Liver (tissue), 9 donors: ENCODE data around the gene WDR5. TPM values are rescaled to one million over a fixed set of nuclear protein-coding genes. Genes with fewer than 3 reads are reported as not detected.

Experiments
- DNase-seq: peaks from one replicate; pipeline ENCODE4 v3.0.0-alpha.2; 2017; ENCODE audit warnings: low spot score
- H3K27ac ChIP-seq, 2 donors: one replicate each; pipeline ENCODE4 v1.7.0; 2013; ENCODE audit warnings: inconsistent platforms in 2 of 2, low read length in 2 of 2, control low read depth in 1 of 2, low read depth in 1 of 2, mild to moderate bottlenecking in 1 of 2
- H3K27me3 ChIP-seq, 4 donors: one replicate each; pipeline versions ENCODE4 v1.6.1 to v1.7.0; 2013; ENCODE audit warnings: low read length in 3 of 4, inconsistent platforms in 1 of 4, mild to moderate bottlenecking in 1 of 4, moderate library complexity in 1 of 4; ENCODE audit not compliant: control insufficient read depth in 4 of 4, insufficient read depth in 4 of 4
- H3K36me3 ChIP-seq, 4 donors: one replicate each; pipeline versions ENCODE4 v1.6.1 to v1.7.0; 2013; ENCODE audit warnings: low read length in 3 of 4, mild to moderate bottlenecking in 3 of 4, low read depth in 1 of 4, moderate library complexity in 1 of 4; ENCODE audit not compliant: control insufficient read depth in 4 of 4, insufficient read depth in 3 of 4
- H3K4me1 ChIP-seq, 4 donors: one replicate each; pipeline versions ENCODE4 v1.6.1 to v1.7.0; 2013; ENCODE audit warnings: low read length in 3 of 4, mild to moderate bottlenecking in 3 of 4, moderate library complexity in 1 of 4; ENCODE audit not compliant: control insufficient read depth in 4 of 4, insufficient read depth in 4 of 4
- H3K4me3 ChIP-seq, 3 donors: one replicate each; pipeline versions ENCODE4 v1.6.1 to v1.7.0; 2013; ENCODE audit warnings: low read length in 3 of 3, control low read depth in 1 of 3, low read depth in 1 of 3, mild to moderate bottlenecking in 1 of 3
- H3K9ac ChIP-seq, 2 donors: one replicate each; pipeline ENCODE4 v1.7.0; 2013; ENCODE audit warnings: low read length in 2 of 2, mild to moderate bottlenecking in 2 of 2, moderate library complexity in 2 of 2, control low read depth in 1 of 2, low read depth in 1 of 2
- H3K9me3 ChIP-seq, 4 donors: one replicate each; pipeline versions ENCODE4 v1.6.1 to v1.7.0; 2013; ENCODE audit warnings: low read length in 3 of 4; ENCODE audit not compliant: control insufficient read depth in 4 of 4
- CTCF ChIP-seq: fragments of 150-350 bp; IDR thresholded peaks from 2 replicates; pipeline ENCODE4 v1.5.1; 2017; ENCODE audit warnings: improper control_type of control experiment, low read depth, low read length; ENCODE audit not compliant: missing input control
- FOXA1 ChIP-seq: IDR thresholded peaks from 2 replicates; pipeline ENCODE4 v1.6.1; 2016; ENCODE audit warnings: antibody characterized with exemption
- FOXA2 ChIP-seq: IDR thresholded peaks from 2 replicates; pipeline ENCODE4 v1.6.1; 2016; ENCODE audit warnings: antibody characterized with exemption
- GABPA ChIP-seq, 2 donors: IDR thresholded peaks in 1 of 2; conservative IDR thresholded peaks in 1 of 2; 2 replicates each; pipeline ENCODE4 v1.6.1; 2016; ENCODE audit warnings: antibody characterized with exemption in 2 of 2, mild to moderate bottlenecking in 1 of 2, moderate library complexity in 1 of 2
- HNF4A ChIP-seq, 2 donors: conservative IDR thresholded peaks; 2 replicates each; pipeline ENCODE4 v1.6.1; 2016; ENCODE audit warnings: antibody characterized with exemption in 2 of 2, mild to moderate bottlenecking in 2 of 2
- HNF4G ChIP-seq: IDR thresholded peaks from 2 replicates; pipeline ENCODE4 v1.6.1; 2016; ENCODE audit warnings: antibody characterized with exemption
- JUND ChIP-seq, 2 donors: IDR thresholded peaks; 2 replicates each; pipeline ENCODE4 v1.6.1; 2016; ENCODE audit warnings: antibody characterized with exemption in 2 of 2
- MAX ChIP-seq: IDR thresholded peaks from 2 replicates; pipeline ENCODE4 v1.6.1; 2016; ENCODE audit warnings: antibody characterized with exemption
- NR2F2 ChIP-seq: IDR thresholded peaks from 2 replicates; pipeline ENCODE4 v1.6.1; 2016; ENCODE audit warnings: antibody characterized with exemption
- RAD21 ChIP-seq, 2 donors: IDR thresholded peaks; 2 replicates each; pipeline ENCODE4 v1.6.1; 2016; ENCODE audit warnings: antibody characterized with exemption in 2 of 2, mild to moderate bottlenecking in 2 of 2
- SP1 ChIP-seq: IDR thresholded peaks from 2 replicates; pipeline ENCODE4 v1.6.1; 2018; ENCODE audit warnings: antibody characterized with exemption, mild to moderate bottlenecking
- TAF1 ChIP-seq: conservative IDR thresholded peaks from 2 replicates; pipeline ENCODE4 v1.6.1; 2016; ENCODE audit warnings: antibody characterized with exemption, mild to moderate bottlenecking
- YY1 ChIP-seq: IDR thresholded peaks from 2 replicates; pipeline ENCODE4 v1.6.1; 2016; ENCODE audit warnings: antibody characterized with exemption, mild to moderate bottlenecking
- WGBS: extraction: QIAGEN DNeasy Blood & Tissue Kit; methylation state at CpG from one replicate; pipeline ENCODE4 v1.1.7; 2013; 5-methylcytosine and 5-hydroxymethylcytosine counted together
- polyA plus RNA-seq, 2 donors: library from polyadenylated mRNA; stranded (reverse) in 1 of 2; unstranded in 1 of 2; fragments of 200-250 nt in 1 of 2; fragments of >200 nt in 1 of 2; fragmentation: Nextera tagmentation in 1 of 2; extraction: Ambion mirVana in 1 of 2; gene quantifications; one replicate each; pipeline versions ENCODE4 v1.2.1 to v1.2.3, GENCODE V29; 2013 to 2015
- total RNA-seq, 2 donors: library from RNA; depleted of rRNA; stranded (reverse); fragments of >200 nt; gene quantifications; one replicate each; pipeline ENCODE4 v1.2.3, GENCODE V29; 2014
- TF ChIP-seq, protein P1 (sequence below): IDR thresholded peaks from 2 replicates; pipeline ENCODE4 v1.6.1; 2016; ENCODE audit warnings: antibody characterized with exemption, mild to moderate bottlenecking
- TF ChIP-seq, protein P2 (sequence below): IDR thresholded peaks from 2 replicates; pipeline ENCODE4 v1.6.1; 2016; ENCODE audit warnings: antibody characterized with exemption
- TF ChIP-seq, protein P3 (sequence below): IDR thresholded peaks from 2 replicates; pipeline ENCODE4 v1.6.1; 2016; ENCODE audit warnings: antibody characterized with exemption
- donor health status: healthy.
- donor health status: healthy.
- donor health status: healthy.
- donor health status: healthy.
- donor health status: healthy.

The WDR5 gene
- total and polyA plus RNA-seq, 4 donors: 11.1 to 21.6 (median 14.6) TPM

DNA sequence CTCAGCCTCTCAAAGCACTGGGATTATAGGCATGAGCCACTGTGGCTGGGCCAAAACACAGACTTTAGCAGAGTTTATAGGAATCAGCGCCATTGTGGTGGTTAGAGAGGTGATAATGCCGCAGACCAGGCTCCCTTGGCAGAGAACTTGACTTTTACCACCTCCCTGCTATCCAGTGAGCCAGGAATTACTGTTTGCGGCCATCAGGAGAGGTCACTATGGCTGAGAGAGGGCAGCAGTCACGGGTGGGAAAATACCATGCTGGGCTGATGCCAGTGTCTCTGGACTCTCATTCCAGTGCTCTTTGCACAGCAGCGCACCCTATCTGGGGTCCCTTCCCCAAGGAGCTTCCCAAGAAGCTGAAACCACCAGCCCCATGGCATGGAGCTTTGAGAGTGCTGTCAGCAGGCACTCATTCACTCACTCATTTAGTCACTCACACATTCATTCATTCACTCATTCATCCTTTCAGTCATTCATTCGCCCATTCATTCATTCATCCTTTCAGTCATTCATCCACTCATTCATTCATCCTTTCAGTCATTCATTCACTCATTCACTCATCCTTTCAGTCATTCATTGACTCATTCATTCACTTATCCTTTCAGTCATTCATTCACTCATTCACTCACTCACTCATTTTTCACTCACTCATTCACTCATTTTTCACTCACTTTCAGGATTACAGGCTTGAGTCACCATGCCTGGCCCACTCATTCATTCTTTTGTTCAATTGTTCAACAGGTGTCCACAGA is 55.8 kb downstream of the WDR5 start:
- Histone ChIP-seq H3K36me3 (no peaks in the 10 kb centered on the region), H3K27ac (no peak overlapping the region), H3K9me3 (no peaks in the 10 kb centered on the region), H3K9ac (no peak overlapping the region), H3K4me1 (peaks cover 21 to 46% (median 34%) of the 10 kb centered on the region in 4 donors), H3K4me3 (no peak overlapping the region), H3K27me3 (no peaks in the 10 kb centered on the region)
- no peak for DNase-seq
- TF ChIP-seq TAF1 (no peak), HNF4A (conservative IDR thresholded peaks at IDR 0.05) (no peak), FOXA2 (no peak), SP1 (no peak), RAD21 (IDR thresholded peaks at IDR 0.05) (no peak), GABPA (IDR thresholded peaks at IDR 0.05 in 1 of 2, conservative IDR thresholded peaks at IDR 0.05 in 1 of 2) (no peak), CTCF (no peak), HNF4G (no peak)
- TF ChIP-seq, protein P1, sequence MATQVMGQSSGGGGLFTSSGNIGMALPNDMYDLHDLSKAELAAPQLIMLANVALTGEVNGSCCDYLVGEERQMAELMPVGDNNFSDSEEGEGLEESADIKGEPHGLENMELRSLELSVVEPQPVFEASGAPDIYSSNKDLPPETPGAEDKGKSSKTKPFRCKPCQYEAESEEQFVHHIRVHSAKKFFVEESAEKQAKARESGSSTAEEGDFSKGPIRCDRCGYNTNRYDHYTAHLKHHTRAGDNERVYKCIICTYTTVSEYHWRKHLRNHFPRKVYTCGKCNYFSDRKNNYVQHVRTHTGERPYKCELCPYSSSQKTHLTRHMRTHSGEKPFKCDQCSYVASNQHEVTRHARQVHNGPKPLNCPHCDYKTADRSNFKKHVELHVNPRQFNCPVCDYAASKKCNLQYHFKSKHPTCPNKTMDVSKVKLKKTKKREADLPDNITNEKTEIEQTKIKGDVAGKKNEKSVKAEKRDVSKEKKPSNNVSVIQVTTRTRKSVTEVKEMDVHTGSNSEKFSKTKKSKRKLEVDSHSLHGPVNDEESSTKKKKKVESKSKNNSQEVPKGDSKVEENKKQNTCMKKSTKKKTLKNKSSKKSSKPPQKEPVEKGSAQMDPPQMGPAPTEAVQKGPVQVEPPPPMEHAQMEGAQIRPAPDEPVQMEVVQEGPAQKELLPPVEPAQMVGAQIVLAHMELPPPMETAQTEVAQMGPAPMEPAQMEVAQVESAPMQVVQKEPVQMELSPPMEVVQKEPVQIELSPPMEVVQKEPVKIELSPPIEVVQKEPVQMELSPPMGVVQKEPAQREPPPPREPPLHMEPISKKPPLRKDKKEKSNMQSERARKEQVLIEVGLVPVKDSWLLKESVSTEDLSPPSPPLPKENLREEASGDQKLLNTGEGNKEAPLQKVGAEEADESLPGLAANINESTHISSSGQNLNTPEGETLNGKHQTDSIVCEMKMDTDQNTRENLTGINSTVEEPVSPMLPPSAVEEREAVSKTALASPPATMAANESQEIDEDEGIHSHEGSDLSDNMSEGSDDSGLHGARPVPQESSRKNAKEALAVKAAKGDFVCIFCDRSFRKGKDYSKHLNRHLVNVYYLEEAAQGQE: no peak
- TF ChIP-seq, protein P2, sequence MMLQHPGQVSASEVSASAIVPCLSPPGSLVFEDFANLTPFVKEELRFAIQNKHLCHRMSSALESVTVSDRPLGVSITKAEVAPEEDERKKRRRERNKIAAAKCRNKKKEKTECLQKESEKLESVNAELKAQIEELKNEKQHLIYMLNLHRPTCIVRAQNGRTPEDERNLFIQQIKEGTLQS: no peak
- 86% methylated on average over 6 of the region's 6 CpGs for WGBS

DNA sequence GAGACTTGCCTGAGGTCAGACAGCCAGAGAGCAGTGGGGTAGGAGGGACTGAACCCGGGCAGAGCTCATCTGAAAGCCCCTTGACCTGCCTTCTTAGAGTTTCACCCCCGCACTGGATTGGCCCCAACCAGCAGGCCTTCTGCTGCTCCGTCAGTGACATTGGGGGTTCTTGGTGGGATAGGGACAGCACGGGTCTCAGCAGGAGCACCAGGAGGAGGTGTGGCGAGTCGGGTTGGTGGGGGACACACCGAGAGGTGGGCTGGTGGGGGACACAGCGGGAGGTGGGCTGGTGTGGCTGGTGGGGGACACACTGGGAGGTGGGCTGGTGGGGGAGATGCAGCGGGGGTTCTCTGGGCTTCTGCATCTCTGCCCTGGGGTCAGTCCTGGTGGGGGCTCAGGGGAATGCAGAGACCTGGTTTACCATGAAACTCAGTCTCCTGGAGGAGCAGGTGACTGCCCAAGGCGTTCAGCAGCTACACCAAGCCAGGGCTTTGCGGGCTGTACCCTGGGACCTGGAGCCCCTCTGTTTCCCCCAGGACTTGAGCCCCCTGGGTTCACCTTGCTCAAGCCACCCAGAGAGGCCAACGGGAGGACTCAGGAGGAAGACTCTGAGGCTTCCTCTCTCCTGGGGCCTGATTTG is 56.5 kb downstream of the WDR5 start:
- DNase-seq: no peak
- Histone ChIP-seq H3K4me1 (peaks cover 16 to 38% (median 27%) of the 10 kb centered on the region in 4 donors), H3K27ac (no peak overlapping the region), H3K4me3 (no peak overlapping the region), H3K27me3 (no peaks in the 10 kb centered on the region), H3K36me3 (no peaks in the 10 kb centered on the region), H3K9me3 (no peaks in the 10 kb centered on the region), H3K9ac (no peak overlapping the region)
- WGBS: 93% methylated on average over 12 of the region's 12 CpGs
- TF ChIP-seq SP1 (no peak), FOXA1 (no peak), HNF4A (conservative IDR thresholded peaks at IDR 0.05) (no peak), CTCF (no peak), MAX (no peak), NR2F2 (no peak), GABPA (IDR thresholded peaks at IDR 0.05 in 1 of 2, conservative IDR thresholded peaks at IDR 0.05 in 1 of 2) (no peak), TAF1 (no peak), JUND (IDR thresholded peaks at IDR 0.05) (no peak), YY1 (no peak)
- TF ChIP-seq, protein P3, sequence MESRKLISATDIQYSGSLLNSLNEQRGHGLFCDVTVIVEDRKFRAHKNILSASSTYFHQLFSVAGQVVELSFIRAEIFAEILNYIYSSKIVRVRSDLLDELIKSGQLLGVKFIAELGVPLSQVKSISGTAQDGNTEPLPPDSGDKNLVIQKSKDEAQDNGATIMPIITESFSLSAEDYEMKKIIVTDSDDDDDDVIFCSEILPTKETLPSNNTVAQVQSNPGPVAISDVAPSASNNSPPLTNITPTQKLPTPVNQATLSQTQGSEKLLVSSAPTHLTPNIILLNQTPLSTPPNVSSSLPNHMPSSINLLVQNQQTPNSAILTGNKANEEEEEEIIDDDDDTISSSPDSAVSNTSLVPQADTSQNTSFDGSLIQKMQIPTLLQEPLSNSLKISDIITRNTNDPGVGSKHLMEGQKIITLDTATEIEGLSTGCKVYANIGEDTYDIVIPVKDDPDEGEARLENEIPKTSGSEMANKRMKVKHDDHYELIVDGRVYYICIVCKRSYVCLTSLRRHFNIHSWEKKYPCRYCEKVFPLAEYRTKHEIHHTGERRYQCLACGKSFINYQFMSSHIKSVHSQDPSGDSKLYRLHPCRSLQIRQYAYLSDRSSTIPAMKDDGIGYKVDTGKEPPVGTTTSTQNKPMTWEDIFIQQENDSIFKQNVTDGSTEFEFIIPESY: no peak
- TF ChIP-seq, protein P1: no peak
